HG02870 (cell line): ENCODE data around the gene CAPZA1.
"Not testable (repeated sequence)": the region's sequence is repeated elsewhere in the genome, so short reads cannot be mapped to it uniquely, and the experiment has no call there.

ENCODE experiments used
- ATAC-seq: cut with Tn5 transposase; IDR thresholded peaks from one replicate; pipeline ENCODE4 v1.9.1; 2021; ENCODE audit warnings: mild to moderate bottlenecking, moderate library complexity; ENCODE audit not compliant: unreplicated experiment

CAPZA1 gene

GRCh38 chr1:112619518-112620376 lies at the start of gene CAPZA1:
Gene CAPZA1 (plus strand): TSS chr1:112619832. CDS start chr1:112619845, 13 bp downstream.
- ATAC-seq, result peak; percentile 78

- no peak for ATAC-seq
Measured at GRCh38 chr1:112575154-112575804, 44.4 kb upstream of the CAPZA1 start.

- no peak for ATAC-seq
Measured at GRCh38 chr1:112576240-112576639, 43.4 kb upstream of the CAPZA1 start.

- ATAC-seq, result no peak
Measured at GRCh38 chr1:112579801-112580510, 39.7 kb upstream of the CAPZA1 start.

GRCh38 chr1:112581586-112582192 lies 37.9 kb upstream of the CAPZA1 start:
- no peak for ATAC-seq

- ATAC-seq, result no peak
Measured at GRCh38 chr1:112583366-112583765, 36.3 kb upstream of the CAPZA1 start.

- ATAC-seq, result no peak
Measured at GRCh38 chr1:112589766-112590165, 29.9 kb upstream of the CAPZA1 start.

- no peak for ATAC-seq
Measured at GRCh38 chr1:112594208-112594876, 25.3 kb upstream of the CAPZA1 start.

GRCh38 chr1:112599477-112599876 lies 20.2 kb upstream of the CAPZA1 start:
- no peak for ATAC-seq

- no peak for ATAC-seq
Measured at GRCh38 chr1:112603012-112603411, 16.6 kb upstream of the CAPZA1 start.

- ATAC-seq, result no peak
Measured at GRCh38 chr1:112603541-112603940, 16.1 kb upstream of the CAPZA1 start.

GRCh38 chr1:112605633-112606327 lies 13.9 kb upstream of the CAPZA1 start:
- ATAC-seq, result no peak

GRCh38 chr1:112614460-112615065 lies 5.1 kb upstream of the CAPZA1 start:
- ATAC-seq, result no peak

- ATAC-seq, result no peak
Measured at GRCh38 chr1:112618114-112618720, 1.4 kb upstream of the CAPZA1 start.

GRCh38 chr1:112618721-112619517 lies 713 bp upstream of the CAPZA1 start, which contains the start of gene ST7L:
Gene ST7L (minus strand): TSS chr1:112619141. CDS start chr1:112619113, 28 bp downstream.
- ATAC-seq, result no peak

- ATAC-seq, result no peak
Measured at GRCh38 chr1:112620377-112620695, 704 bp downstream of the CAPZA1 start.

GRCh38 chr1:112624493-112624892 lies 4.9 kb downstream of the CAPZA1 start:
- not testable (repeated sequence) for ATAC-seq

- ATAC-seq, result no peak
Measured at GRCh38 chr1:112625696-112626095, 6.1 kb downstream of the CAPZA1 start.
